ENCODE results near the gene LITAF. TPM values are rescaled to one million over a fixed set of nuclear protein-coding genes. Genes with fewer than 3 reads are reported as not detected.

Gene LITAF
- total and polyA plus RNA-seq, 7 donors: 5.0 to 60.2 (median 20.7) TPM

DNA sequence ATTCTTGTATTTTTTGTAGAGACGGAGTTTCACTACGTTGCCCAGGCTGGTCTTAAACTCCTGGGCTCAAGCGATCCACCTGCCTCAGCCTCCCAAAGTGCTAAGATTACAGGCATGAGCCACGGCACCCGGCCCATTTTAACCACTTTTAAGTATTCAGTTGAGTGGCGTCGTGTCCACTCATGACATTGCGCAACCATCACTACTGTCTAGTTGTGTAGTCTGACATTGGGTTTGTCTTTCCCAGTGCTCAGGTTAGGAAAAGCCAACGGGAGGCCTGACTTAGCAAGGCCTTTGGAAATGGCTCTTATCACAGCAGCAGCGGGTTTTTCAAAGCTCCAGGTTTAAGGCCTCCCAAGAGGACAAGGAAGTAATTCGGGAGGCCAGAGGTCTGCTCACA, 58.7 kb downstream of the LITAF start:
- Histone ChIP-seq H3K36me3 (ENCODE audit: insufficient read depth in 1 of 2, low read depth in 1 of 2) (no peaks in the 10 kb centered on the region), H3K4me1 (no peaks in the 10 kb centered on the region), H3K27ac (no peak overlapping the region), H3K9me3 (no peaks in the 10 kb centered on the region), H3K4me3 (no peak overlapping the region), H3K27me3 (ENCODE audit: insufficient read depth in 3 of 3, low read length in 2 of 3) (peaks cover 0 to 3% (median 0%) of the 10 kb centered on the region in 3 donors)
- TF ChIP-seq, protein P1, sequence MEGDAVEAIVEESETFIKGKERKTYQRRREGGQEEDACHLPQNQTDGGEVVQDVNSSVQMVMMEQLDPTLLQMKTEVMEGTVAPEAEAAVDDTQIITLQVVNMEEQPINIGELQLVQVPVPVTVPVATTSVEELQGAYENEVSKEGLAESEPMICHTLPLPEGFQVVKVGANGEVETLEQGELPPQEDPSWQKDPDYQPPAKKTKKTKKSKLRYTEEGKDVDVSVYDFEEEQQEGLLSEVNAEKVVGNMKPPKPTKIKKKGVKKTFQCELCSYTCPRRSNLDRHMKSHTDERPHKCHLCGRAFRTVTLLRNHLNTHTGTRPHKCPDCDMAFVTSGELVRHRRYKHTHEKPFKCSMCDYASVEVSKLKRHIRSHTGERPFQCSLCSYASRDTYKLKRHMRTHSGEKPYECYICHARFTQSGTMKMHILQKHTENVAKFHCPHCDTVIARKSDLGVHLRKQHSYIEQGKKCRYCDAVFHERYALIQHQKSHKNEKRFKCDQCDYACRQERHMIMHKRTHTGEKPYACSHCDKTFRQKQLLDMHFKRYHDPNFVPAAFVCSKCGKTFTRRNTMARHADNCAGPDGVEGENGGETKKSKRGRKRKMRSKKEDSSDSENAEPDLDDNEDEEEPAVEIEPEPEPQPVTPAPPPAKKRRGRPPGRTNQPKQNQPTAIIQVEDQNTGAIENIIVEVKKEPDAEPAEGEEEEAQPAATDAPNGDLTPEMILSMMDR (IDR thresholded peaks at IDR 0.05): no peak
- 86 to 91% (median 91%) methylated on average over 11 of the region's 11 CpGs for WGBS, 3 donors
- intact Hi-C loops (cut with DNase I): no loop called here
- no peak for DNase-seq
- no peak for ATAC-seq

DNA sequence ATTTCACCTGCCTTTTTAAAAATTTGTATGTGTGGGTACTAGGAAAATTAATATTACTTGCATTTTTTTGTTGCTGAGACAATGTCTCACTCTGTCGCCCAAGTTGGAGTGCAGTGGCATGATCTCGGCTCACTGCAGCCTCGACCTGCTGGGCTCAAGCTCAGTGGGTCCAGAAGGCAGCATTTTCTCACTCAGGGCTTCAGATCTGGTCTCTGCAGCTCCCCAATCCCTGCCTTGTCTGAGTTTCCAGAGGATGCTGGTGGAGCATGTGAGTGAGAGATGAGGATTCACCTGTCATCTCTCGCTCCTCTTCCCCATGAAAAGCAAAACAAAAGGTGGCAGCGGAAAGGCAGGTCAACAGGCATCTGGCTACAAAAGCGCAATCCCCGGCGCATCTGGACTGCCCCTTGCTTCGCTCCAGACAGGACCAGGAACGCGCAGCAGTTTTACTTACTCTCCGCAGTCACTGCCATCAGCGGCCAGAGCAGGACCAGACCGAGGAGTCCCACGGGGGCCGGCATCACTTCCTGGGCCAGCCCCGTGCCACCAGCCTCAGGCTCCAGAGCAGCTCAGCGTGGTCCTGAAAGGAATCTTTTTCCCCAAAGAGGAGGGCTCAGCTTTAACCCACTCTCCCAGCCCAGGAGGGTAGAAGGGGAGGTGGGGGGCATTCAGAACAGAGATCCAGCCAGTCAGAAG, 59.9 kb downstream of the LITAF start:
- 24 to 30% (median 27%) methylated on average over 18 of the region's 18 CpGs for WGBS, 3 donors
- TF ChIP-seq, protein P1 (IDR thresholded peaks at IDR 0.05): no peak
- H3K4me3 ChIP-seq: no peak overlapping the region

DNA sequence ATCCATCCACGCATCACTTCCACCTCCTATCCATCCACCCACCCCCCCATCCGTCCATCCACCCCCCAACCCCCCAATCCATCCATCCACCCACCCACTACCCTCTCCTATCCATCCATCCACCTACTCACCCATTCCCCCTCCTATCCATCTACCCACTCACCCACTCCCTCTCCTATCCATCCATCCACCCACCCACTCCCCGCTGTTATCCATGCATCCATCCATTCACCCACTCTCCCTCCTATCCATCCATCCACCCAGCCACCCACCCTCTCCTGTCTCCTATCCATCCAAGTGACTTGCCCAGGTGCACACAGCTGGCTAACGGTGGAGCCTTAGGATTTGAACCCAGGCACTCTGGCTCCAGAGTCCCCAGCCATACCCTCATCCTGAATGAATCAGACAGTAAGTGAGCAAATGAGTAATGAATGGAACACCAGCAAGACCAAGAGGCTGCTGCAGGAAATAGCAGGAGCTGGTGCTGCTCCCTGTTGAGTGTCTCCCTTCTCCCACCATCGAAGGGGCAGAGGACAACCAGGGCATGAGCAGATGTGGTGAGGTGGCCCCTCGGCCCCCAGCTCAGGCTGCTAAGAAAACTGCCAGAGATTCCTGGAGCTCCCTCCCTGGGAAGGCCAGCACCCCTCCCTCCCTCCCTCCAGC, 62.5 kb downstream of the LITAF start:
- Histone ChIP-seq H3K4me3 (no peak overlapping the region), H3K27me3 (ENCODE audit: insufficient read depth in 3 of 3, low read length in 2 of 3) (peaks cover 0 to 3% (median 0%) of the 10 kb centered on the region in 3 donors), H3K36me3 (ENCODE audit: insufficient read depth in 1 of 2, low read depth in 1 of 2) (no peaks in the 10 kb centered on the region), H3K4me1 (no peaks in the 10 kb centered on the region), H3K27ac (no peak overlapping the region), H3K9me3 (no peaks in the 10 kb centered on the region)
- intact Hi-C loops (cut with DNase I): no loop called here
- 81 to 89% (median 81%) methylated on average over 6 of the region's 6 CpGs for WGBS, 3 donors
- TF ChIP-seq, protein P1 (IDR thresholded peaks at IDR 0.05): no peak
- DNase-seq: peak in 1 of 2 donors; percentile 36
- no peak for ATAC-seq

More for the DNA sequence above, 59.9 kb downstream of the LITAF start:
- Histone ChIP-seq H3K27me3 (ENCODE audit: insufficient read depth in 3 of 3, low read length in 2 of 3) (peaks cover 0 to 3% (median 0%) of the 10 kb centered on the region in 3 donors), H3K36me3 (ENCODE audit: insufficient read depth in 1 of 2, low read depth in 1 of 2) (no peaks in the 10 kb centered on the region), H3K4me1 (no peaks in the 10 kb centered on the region), H3K9me3 (no peaks in the 10 kb centered on the region), H3K27ac (no peak overlapping the region)
- DNase-seq (peak in 1 of 2 donors; percentile 41), ATAC-seq (no peak)
- intact Hi-C loops (cut with DNase I): no loop called here

DNA sequence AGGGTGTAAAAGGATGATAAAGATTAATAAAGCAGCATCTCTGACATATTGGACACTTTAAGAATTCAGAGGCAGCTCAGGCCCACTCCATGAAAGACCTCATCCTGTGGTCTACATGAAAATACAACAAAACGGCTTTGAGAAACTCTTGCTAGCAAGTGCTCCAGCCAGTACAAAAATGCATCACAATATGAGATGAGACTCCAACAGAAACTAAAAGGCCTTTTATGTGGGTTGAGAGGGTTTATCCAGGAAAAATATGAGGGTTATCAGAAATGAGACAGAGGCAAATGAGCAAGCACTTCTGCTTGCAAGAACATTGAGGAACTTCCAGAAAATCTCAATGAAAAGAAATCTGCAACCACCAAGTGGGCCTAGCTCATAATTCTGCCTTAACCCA, 65.7 kb downstream of the LITAF start:
- Histone ChIP-seq H3K9me3 (no peaks in the 10 kb centered on the region), H3K27me3 (ENCODE audit: insufficient read depth in 3 of 3, low read length in 2 of 3) (no peaks in the 10 kb centered on the region), H3K4me3 (no peak overlapping the region), H3K36me3 (ENCODE audit: insufficient read depth in 1 of 2, low read depth in 1 of 2) (no peaks in the 10 kb centered on the region), H3K4me1 (no peaks in the 10 kb centered on the region), H3K27ac (no peak overlapping the region)
- WGBS, 3 donors: 96 to 97% (median 96%) methylated on average over 1 of the region's 1 CpG
- ATAC-seq: no peak
- TF ChIP-seq, protein P1 (IDR thresholded peaks at IDR 0.05): no peak
- intact Hi-C loops (cut with DNase I): no loop called here
- no peak for DNase-seq

Measured in psoas muscle (tissue), 8 donors.